Smooth muscle cell (in vitro differentiated cells): ENCODE results near the gene CCP110. TPM values are rescaled to one million over a fixed set of nuclear protein-coding genes. Genes with fewer than 3 reads are reported as not detected.

ENCODE experiments used
- DNase-seq: peaks from one replicate; lab custom pipeline; 2025; ENCODE audit not compliant: unreplicated experiment; lab: John Stamatoyannopoulos, UW
- H2AFZ ChIP-seq: fragments of 200-600 bp; sonication (generic); 2 replicates; pipeline ENCODE4 v1.6.0; 2016; ENCODE audit warnings: antibody characterized with exemption, low read depth, mild to moderate bottlenecking
- H3F3A ChIP-seq: fragments of 200-600 bp; sonication (generic); 2 replicates; pipeline ENCODE4 v1.6.0; 2017; ENCODE audit warnings: antibody characterized with exemption, low read depth
- H3K27ac ChIP-seq: fragments of 200-600 bp; sonication (generic); 2 replicates; pipeline ENCODE4 v1.5.1; 2016; ENCODE audit warnings: low read depth, mild to moderate bottlenecking
- H3K27me3 ChIP-seq: fragments of 200-600 bp; sonication (generic); 2 replicates; pipeline ENCODE4 v1.6.1; 2016; ENCODE audit warnings: low read depth, mild to moderate bottlenecking
- H3K36me3 ChIP-seq: fragments of 200-600 bp; sonication (generic); 2 replicates; pipeline ENCODE4 v1.5.1; 2016; ENCODE audit warnings: low read depth
- H3K4me1 ChIP-seq: fragments of 200-600 bp; sonication (generic); 2 replicates; pipeline ENCODE4 v1.5.1; 2016; ENCODE audit warnings: low read depth
- H3K4me2 ChIP-seq: fragments of 200-600 bp; sonication (generic); 2 replicates; pipeline ENCODE4 v1.6.0; 2016; ENCODE audit warnings: mild to moderate bottlenecking
- H3K4me3 ChIP-seq: fragments of 200-600 bp; sonication (generic); 2 replicates; pipeline ENCODE4 v1.5.1; 2016; ENCODE audit warnings: mild to moderate bottlenecking
- H3K79me2 ChIP-seq: fragments of 200-600 bp; sonication (generic); 2 replicates; pipeline ENCODE4 v1.6.0; 2016; ENCODE audit warnings: low read depth, mild to moderate bottlenecking
- H3K9ac ChIP-seq: fragments of 200-600 bp; sonication (generic); 2 replicates; pipeline ENCODE4 v1.6.0; 2016; ENCODE audit warnings: low read depth
- H3K9me3 ChIP-seq: fragments of 200-600 bp; sonication (generic); replicated peaks from 2 replicates; pipeline ENCODE4 v1.5.1; 2016; ENCODE audit warnings: low read depth
- H4K20me1 ChIP-seq: fragments of 200-600 bp; sonication (generic); 2 replicates; pipeline ENCODE4 v1.6.0; 2016; ENCODE audit warnings: low read depth
- WGBS: methylation state at CpG from one replicate; pipeline ENCODE4 v1.1.7; 2016; ENCODE audit warnings: low lambda C conversion rate; 5-methylcytosine and 5-hydroxymethylcytosine counted together
- polyA plus RNA-seq: library from polyadenylated mRNA; unstranded; fragments of >200 nt; fragmentation: Nextera tagmentation; extraction: Ambion mirVana; gene quantifications from 2 replicates; pipeline ENCODE4 v1.2.1, GENCODE V29; 2016
- total RNA-seq: library from RNA; depleted of rRNA; stranded (reverse); fragments of >200 nt; gene quantifications from 2 replicates; pipeline ENCODE4 v1.2.3, GENCODE V29; 2014
- TF ChIP-seq, protein P1 (sequence below): fragments of 200-600 bp; sonication (generic); IDR thresholded peaks from 2 replicates; pipeline ENCODE4 v1.5.1; 2017; ENCODE audit warnings: borderline replicate concordance, mild to moderate bottlenecking, antibody characterized with exemption; ENCODE audit not compliant: insufficient read depth, poor library complexity, severe bottlenecking

Gene CCP110
- total and polyA plus RNA-seq, 2 experiments from 2014 or later, result 6.2 to 9.3 TPM

- H3K4me2 ChIP-seq, result no peak overlapping the region
- no peaks in the 10 kb centered on the region for H3K27me3 ChIP-seq
- no peak overlapping the region for H3K27ac ChIP-seq
- H2AFZ ChIP-seq, result no peak overlapping the region
- H3K4me3 ChIP-seq, result no peak overlapping the region
- H4K20me1 ChIP-seq, result no peaks in the 10 kb centered on the region
- H3K9ac ChIP-seq, result no peak overlapping the region
- WGBS, result 97% methylated on average over 3 of the region's 3 CpGs
- TF ChIP-seq, protein P1, sequence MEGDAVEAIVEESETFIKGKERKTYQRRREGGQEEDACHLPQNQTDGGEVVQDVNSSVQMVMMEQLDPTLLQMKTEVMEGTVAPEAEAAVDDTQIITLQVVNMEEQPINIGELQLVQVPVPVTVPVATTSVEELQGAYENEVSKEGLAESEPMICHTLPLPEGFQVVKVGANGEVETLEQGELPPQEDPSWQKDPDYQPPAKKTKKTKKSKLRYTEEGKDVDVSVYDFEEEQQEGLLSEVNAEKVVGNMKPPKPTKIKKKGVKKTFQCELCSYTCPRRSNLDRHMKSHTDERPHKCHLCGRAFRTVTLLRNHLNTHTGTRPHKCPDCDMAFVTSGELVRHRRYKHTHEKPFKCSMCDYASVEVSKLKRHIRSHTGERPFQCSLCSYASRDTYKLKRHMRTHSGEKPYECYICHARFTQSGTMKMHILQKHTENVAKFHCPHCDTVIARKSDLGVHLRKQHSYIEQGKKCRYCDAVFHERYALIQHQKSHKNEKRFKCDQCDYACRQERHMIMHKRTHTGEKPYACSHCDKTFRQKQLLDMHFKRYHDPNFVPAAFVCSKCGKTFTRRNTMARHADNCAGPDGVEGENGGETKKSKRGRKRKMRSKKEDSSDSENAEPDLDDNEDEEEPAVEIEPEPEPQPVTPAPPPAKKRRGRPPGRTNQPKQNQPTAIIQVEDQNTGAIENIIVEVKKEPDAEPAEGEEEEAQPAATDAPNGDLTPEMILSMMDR, result no peak
- no peaks in the 10 kb centered on the region for H3K9me3 ChIP-seq
- no peaks in the 10 kb centered on the region for H3K4me1 ChIP-seq
- no peaks in the 10 kb centered on the region for H3K79me2 ChIP-seq
- no peak for DNase-seq
- no peaks in the 10 kb centered on the region for H3F3A ChIP-seq
- H3K36me3 ChIP-seq, result no peaks in the 10 kb centered on the region
Observed at GRCh38 chr16:19484096-19484495, 39.6 kb upstream of the CCP110 start.

GRCh38 chr16:19485611-19486010, 38.1 kb upstream of the CCP110 start:
- no peaks in the 10 kb centered on the region for H3K4me1 ChIP-seq
- no peak overlapping the region for H3K4me3 ChIP-seq
- no peak for DNase-seq
- no peak overlapping the region for H3K4me2 ChIP-seq
- H3K9ac ChIP-seq, result no peak overlapping the region
- no peak overlapping the region for H2AFZ ChIP-seq
- H3K27me3 ChIP-seq, result no peaks in the 10 kb centered on the region
- 93% methylated on average over 5 of the region's 5 CpGs for WGBS
- no peaks in the 10 kb centered on the region for H4K20me1 ChIP-seq
- no peaks in the 10 kb centered on the region for H3K36me3 ChIP-seq
- TF ChIP-seq, protein P1, result no peak
- H3F3A ChIP-seq, result no peaks in the 10 kb centered on the region
- no peaks in the 10 kb centered on the region for H3K79me2 ChIP-seq
- H3K9me3 ChIP-seq, result no peaks in the 10 kb centered on the region
- no peak overlapping the region for H3K27ac ChIP-seq

- Histone ChIP-seq H3K27me3 (no peaks in the 10 kb centered on the region), H3K9ac (no peak overlapping the region), H3K4me1 (no peaks in the 10 kb centered on the region), H2AFZ (no peak overlapping the region), H3K4me2 (no peak overlapping the region), H3K4me3 (no peak overlapping the region), H4K20me1 (no peaks in the 10 kb centered on the region), H3K27ac (no peak overlapping the region), H3F3A (no peaks in the 10 kb centered on the region), H3K36me3 (no peaks in the 10 kb centered on the region), H3K9me3 (no peaks in the 10 kb centered on the region), H3K79me2 (no peaks in the 10 kb centered on the region)
- TF ChIP-seq, protein P1, result no peak
- 95% methylated on average over 4 of the region's 4 CpGs for WGBS
- no peak for DNase-seq
Observed at GRCh38 chr16:19486051-19486450, 37.7 kb upstream of the CCP110 start.

DNA sequence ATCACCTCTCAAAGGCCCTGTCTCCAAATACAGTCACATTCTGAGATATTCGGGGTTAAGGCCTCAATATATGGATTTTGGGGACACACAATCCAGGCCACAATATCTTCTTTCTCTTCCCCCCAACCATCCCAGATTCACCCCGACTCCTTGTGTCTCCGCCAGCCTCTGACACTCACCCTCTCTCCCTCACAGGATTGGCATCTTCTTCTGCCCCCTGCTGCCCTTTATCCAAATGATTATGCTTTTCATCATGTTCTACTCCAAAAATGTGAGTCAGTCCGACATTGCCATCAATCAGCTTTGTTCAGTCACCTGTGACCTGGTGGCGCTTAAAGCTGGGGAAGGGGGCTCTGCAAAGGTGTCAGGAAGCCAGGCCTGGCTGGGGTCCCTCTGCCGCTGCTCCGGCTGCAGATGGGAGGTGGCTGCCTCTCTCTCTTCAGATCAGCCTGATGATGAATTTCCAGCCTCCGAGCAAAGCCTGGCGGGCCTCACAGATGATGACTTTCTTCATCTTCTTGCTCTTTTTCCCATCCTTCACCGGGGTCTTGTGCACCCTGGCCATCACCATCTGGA, 36.9 kb upstream of the CCP110 start:
- H3K9me3 ChIP-seq, result no peaks in the 10 kb centered on the region
- no peak overlapping the region for H3K4me3 ChIP-seq
- H4K20me1 ChIP-seq, result no peaks in the 10 kb centered on the region
- no peak overlapping the region for H3K27ac ChIP-seq
- no peak overlapping the region for H2AFZ ChIP-seq
- 97% methylated on average over 10 of the region's 10 CpGs for WGBS
- no peak overlapping the region for H3K9ac ChIP-seq
- no peaks in the 10 kb centered on the region for H3K36me3 ChIP-seq
- H3K27me3 ChIP-seq, result no peaks in the 10 kb centered on the region
- no peaks in the 10 kb centered on the region for H3F3A ChIP-seq
- H3K4me2 ChIP-seq, result no peak overlapping the region
- no peaks in the 10 kb centered on the region for H3K79me2 ChIP-seq
- TF ChIP-seq, protein P1, result no peak
- no peak for DNase-seq
- no peaks in the 10 kb centered on the region for H3K4me1 ChIP-seq
